Measurements from ENCODE around the gene SYNM.

DNA sequence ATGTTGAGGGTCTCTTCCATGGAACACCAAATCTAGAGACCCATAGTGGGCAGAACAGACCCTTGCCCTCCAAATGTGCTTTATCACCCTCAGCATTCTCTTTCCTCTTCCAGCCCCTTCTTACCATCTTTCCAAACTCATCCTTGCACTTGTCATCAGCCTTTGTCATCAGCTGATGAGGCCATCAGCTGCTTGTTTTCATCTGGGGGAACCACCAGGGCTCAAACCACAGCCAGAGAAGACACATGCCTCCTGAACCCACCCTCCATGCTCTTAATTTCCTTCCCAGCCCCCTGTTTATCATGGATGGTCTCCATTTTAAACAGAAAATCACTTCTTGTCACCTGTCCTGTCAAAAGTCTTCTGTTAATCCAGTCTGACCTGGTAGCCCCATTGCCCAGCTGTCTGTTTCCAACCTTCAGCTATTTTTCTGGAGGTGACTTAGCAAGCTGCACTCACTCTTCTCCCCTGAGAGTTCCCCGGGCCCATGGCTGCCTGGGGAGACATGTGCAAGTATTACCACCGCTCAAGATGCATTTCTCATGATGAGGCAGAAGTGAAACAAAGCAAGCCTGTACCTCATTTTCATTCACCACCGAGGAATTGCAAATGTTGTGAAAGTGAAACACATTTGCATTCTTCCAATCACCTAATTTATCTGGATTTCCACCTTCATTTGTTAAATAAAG, 14.7 kb upstream of the SYNM start:
- TF ChIP-seq GLIS3 (CRISPR knock-in tag; IDR thresholded peaks at IDR 0.05), result no peak
- TF ChIP-seq ZC3H10 (CRISPR knock-in tag; IDR thresholded peaks at IDR 0.05), result no peak
- no peak for TF ChIP-seq CSDC2 (CRISPR knock-in tag; IDR thresholded peaks at IDR 0.05)
- TF ChIP-seq CSRNP3 (CRISPR knock-in tag; IDR thresholded peaks at IDR 0.05), result no peak
- TF ChIP-seq CREB5 (CRISPR knock-in tag; IDR thresholded peaks at IDR 0.05; ENCODE audit: low read depth), result no peak
- TF ChIP-seq ARNTL (CRISPR knock-in tag; IDR thresholded peaks at IDR 0.05; ENCODE audit: borderline replicate concordance, low read depth), result no peak
- no peak for TF ChIP-seq SNAI2 (CRISPR knock-in tag; IDR thresholded peaks at IDR 0.05)
- no peak for TF ChIP-seq ZNF70 (CRISPR knock-in tag; IDR thresholded peaks at IDR 0.05)
- no peak for TF ChIP-seq PATZ1 (CRISPR knock-in tag; IDR thresholded peaks at IDR 0.05; ENCODE audit: borderline replicate concordance)
- TF ChIP-seq ESRRG (CRISPR knock-in tag; IDR thresholded peaks at IDR 0.05), result no peak
- TF ChIP-seq OSR1 (CRISPR knock-in tag; IDR thresholded peaks at IDR 0.05), result no peak
- no peak for TF ChIP-seq ZNF8 (CRISPR knock-in tag; IDR thresholded peaks at IDR 0.05)
- no peak for TF ChIP-seq ZNF565 (CRISPR knock-in tag; conservative IDR thresholded peaks at IDR 0.05; ENCODE audit: low read depth)
- TF ChIP-seq PPARA (CRISPR knock-in tag; IDR thresholded peaks at IDR 0.05; ENCODE audit: borderline replicate concordance), result no peak

Data from SK-N-SH treated with all-trans-retinoic acid at 6 μM for 48 hours (cell line).